Effector memory CD4-positive, alpha-beta T cell (primary cell): ENCODE results near the gene OLFML2B.

ENCODE experiments used
- DNase-seq, 3 donors: peaks; one replicate each; pipeline ENCODE4 v3.0.0-alpha.2; 2020
- H3K27ac ChIP-seq: 2 replicates; pipeline ENCODE4 v1.7.0; 2013; ENCODE audit warnings: mild to moderate bottlenecking, low read length, moderate library complexity; ENCODE audit not compliant: insufficient read depth, poor library complexity, severe bottlenecking
- H3K27me3 ChIP-seq: replicated peaks from 2 replicates; pipeline ENCODE4 v1.7.0; 2013; ENCODE audit warnings: mild to moderate bottlenecking, low read length; ENCODE audit not compliant: insufficient read depth, control insufficient read depth, poor library complexity, severe bottlenecking
- H3K36me3 ChIP-seq: 2 replicates; pipeline ENCODE4 v1.7.0; 2013; ENCODE audit warnings: mild to moderate bottlenecking, low read length, moderate library complexity; ENCODE audit not compliant: control insufficient read depth, insufficient read depth
- H3K4me1 ChIP-seq: 2 replicates; pipeline ENCODE4 v1.7.0; 2013; ENCODE audit warnings: low read length, mild to moderate bottlenecking; ENCODE audit not compliant: control insufficient read depth, insufficient read depth, poor library complexity, severe bottlenecking
- H3K4me3 ChIP-seq: 2 replicates; pipeline ENCODE4 v1.7.0; 2013; ENCODE audit warnings: low read length, low read depth, mild to moderate bottlenecking; ENCODE audit not compliant: insufficient read depth, poor library complexity, severe bottlenecking
- H3K9me3 ChIP-seq: 2 replicates; pipeline ENCODE4 v1.7.0; 2013; ENCODE audit warnings: mild to moderate bottlenecking, low read length, moderate library complexity; ENCODE audit not compliant: control insufficient read depth

The OLFML2B gene

GRCh38 chr1:161972828-161973227, 50.8 kb downstream of the OLFML2B start:
- no peaks in the 10 kb centered on the region for H3K27me3 ChIP-seq
- H3K9me3 ChIP-seq, result no peaks in the 10 kb centered on the region
- no peak overlapping the region for H3K4me3 ChIP-seq
- no peaks in the 10 kb centered on the region for H3K4me1 ChIP-seq
- no peak for DNase-seq
- no peaks in the 10 kb centered on the region for H3K36me3 ChIP-seq
- no peak overlapping the region for H3K27ac ChIP-seq

- H3K4me1 ChIP-seq, result no peaks in the 10 kb centered on the region
Observed at GRCh38 chr1:161970633-161971032, 53.0 kb downstream of the OLFML2B start.

GRCh38 chr1:161970036-161970435, 53.6 kb downstream of the OLFML2B start:
- Histone ChIP-seq H3K27me3 (no peaks in the 10 kb centered on the region), H3K9me3 (no peaks in the 10 kb centered on the region), H3K4me3 (no peak overlapping the region), H3K4me1 (no peaks in the 10 kb centered on the region), H3K27ac (no peak overlapping the region), H3K36me3 (no peaks in the 10 kb centered on the region)
- no peak for DNase-seq

More at GRCh38 chr1:161970633-161971032, 53.0 kb downstream of the OLFML2B start:
- no peaks in the 10 kb centered on the region for H3K27me3 ChIP-seq
- H3K9me3 ChIP-seq, result no peaks in the 10 kb centered on the region
- H3K4me3 ChIP-seq, result no peak overlapping the region
- no peak for DNase-seq
- no peaks in the 10 kb centered on the region for H3K36me3 ChIP-seq
- no peak overlapping the region for H3K27ac ChIP-seq

GRCh38 chr1:161966067-161966466, 57.6 kb downstream of the OLFML2B start:
- no peaks in the 10 kb centered on the region for H3K36me3 ChIP-seq
- DNase-seq, result no peak
- H3K4me1 ChIP-seq, result peaks cover 3% of the 10 kb centered on the region

GRCh38 chr1:161962091-161962887, 61.4 kb downstream of the OLFML2B start:
- Histone ChIP-seq H3K27ac (no peak overlapping the region), H3K9me3 (no peaks in the 10 kb centered on the region), H3K4me3 (peak overlapping the region; percentile 31), H3K36me3 (peaks cover 16% of the 10 kb centered on the region), H3K27me3 (no peaks in the 10 kb centered on the region), H3K4me1 (peaks cover 3% of the 10 kb centered on the region)
- no peak for DNase-seq

More at GRCh38 chr1:161966067-161966466, 57.6 kb downstream of the OLFML2B start:
- Histone ChIP-seq H3K4me3 (no peak overlapping the region), H3K27ac (no peak overlapping the region), H3K27me3 (no peaks in the 10 kb centered on the region), H3K9me3 (no peaks in the 10 kb centered on the region)

GRCh38 chr1:161958425-161958824, 65.2 kb downstream of the OLFML2B start:
- Histone ChIP-seq H3K4me3 (no peak overlapping the region), H3K4me1 (peaks cover 8% of the 10 kb centered on the region), H3K27me3 (no peaks in the 10 kb centered on the region), H3K36me3 (peaks cover 16% of the 10 kb centered on the region), H3K27ac (no peak overlapping the region), H3K9me3 (no peaks in the 10 kb centered on the region)
- DNase-seq, result no peak

GRCh38 chr1:161956930-161957329, 66.7 kb downstream of the OLFML2B start:
- H3K27ac ChIP-seq, result no peak overlapping the region
- peaks cover 16% of the 10 kb centered on the region for H3K36me3 ChIP-seq
- H3K4me1 ChIP-seq, result peaks cover 8% of the 10 kb centered on the region
- no peak overlapping the region for H3K4me3 ChIP-seq
- H3K27me3 ChIP-seq, result no peaks in the 10 kb centered on the region
- H3K9me3 ChIP-seq, result no peaks in the 10 kb centered on the region
- DNase-seq, result no peak

- no peak for DNase-seq
- no peak overlapping the region for H3K4me3 ChIP-seq
- H3K27ac ChIP-seq, result no peak overlapping the region
- H3K4me1 ChIP-seq, result peaks cover 4% of the 10 kb centered on the region
- no peaks in the 10 kb centered on the region for H3K27me3 ChIP-seq
- peaks cover 16% of the 10 kb centered on the region for H3K36me3 ChIP-seq
- H3K9me3 ChIP-seq, result no peaks in the 10 kb centered on the region
Observed at GRCh38 chr1:161956097-161956496, 67.6 kb downstream of the OLFML2B start.

- Histone ChIP-seq H3K36me3 (peaks cover 13% of the 10 kb centered on the region), H3K4me1 (peaks cover 4% of the 10 kb centered on the region), H3K4me3 (no peak overlapping the region), H3K9me3 (no peaks in the 10 kb centered on the region), H3K27ac (no peak overlapping the region), H3K27me3 (no peaks in the 10 kb centered on the region)
- no peak for DNase-seq
Observed at GRCh38 chr1:161955606-161956005, 68.1 kb downstream of the OLFML2B start.

GRCh38 chr1:161954466-161954865, 69.2 kb downstream of the OLFML2B start:
- H3K4me3 ChIP-seq, result no peak overlapping the region
- no peak overlapping the region for H3K27ac ChIP-seq
- no peaks in the 10 kb centered on the region for H3K27me3 ChIP-seq
- no peak for DNase-seq
- no peaks in the 10 kb centered on the region for H3K9me3 ChIP-seq
- peaks cover 4% of the 10 kb centered on the region for H3K4me1 ChIP-seq
- peaks cover 12% of the 10 kb centered on the region for H3K36me3 ChIP-seq
